Measurements from ENCODE around the gene TTK.

TTK gene

DNA sequence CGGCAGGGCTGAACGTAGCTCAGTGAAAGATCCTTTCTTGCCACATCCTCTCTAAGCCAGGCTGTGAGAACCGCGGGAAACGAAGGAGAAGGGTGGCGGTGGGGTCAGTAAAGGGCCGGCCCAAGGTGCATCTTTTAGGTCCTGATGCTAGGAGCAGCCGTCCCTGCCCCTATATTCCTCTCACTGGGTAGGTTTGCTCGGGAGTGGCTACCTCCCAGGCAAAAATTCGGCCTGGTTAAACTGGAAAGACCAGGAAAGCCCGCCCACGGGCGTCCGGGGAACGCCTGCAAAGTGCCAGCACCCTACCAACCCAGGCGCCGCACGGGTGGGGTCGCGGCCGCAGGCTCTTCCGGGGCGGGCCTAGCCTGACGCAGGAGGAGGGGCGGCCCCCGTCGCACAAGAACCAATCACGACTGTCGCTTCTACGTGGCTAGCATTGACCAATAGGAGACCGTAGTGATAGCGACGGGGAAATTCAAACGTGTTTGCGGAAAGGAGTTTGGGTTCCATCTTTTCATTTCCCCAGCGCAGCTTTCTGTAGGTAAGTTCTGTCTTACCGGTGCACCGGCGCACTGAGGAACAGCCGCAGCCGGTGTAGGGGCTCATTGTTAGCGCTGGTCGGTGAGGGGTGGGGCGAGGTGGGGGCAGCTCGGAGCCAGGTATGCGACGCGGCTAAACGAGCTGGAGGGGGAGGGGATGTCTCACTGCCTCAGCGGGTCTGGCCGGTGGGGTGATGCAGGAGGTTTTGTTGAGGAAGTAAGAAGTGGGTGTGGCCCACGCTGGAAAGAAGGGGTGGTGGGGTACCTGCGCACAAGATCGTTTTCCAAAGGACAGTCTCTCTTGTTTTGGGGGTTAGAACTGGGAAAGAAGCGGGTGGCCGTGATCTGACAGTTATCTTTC lies at the start of gene TTK:
Gene TTK, plus strand, starts transcription at position 477 of the 900 bp plus-strand sequence. CDS start 1,195 bp downstream, outside the sequence.
- peak; percentile 78 to 83 (median 80) for DNase-seq (ENCODE audit: low read depth in 3 of 3)

DNA sequence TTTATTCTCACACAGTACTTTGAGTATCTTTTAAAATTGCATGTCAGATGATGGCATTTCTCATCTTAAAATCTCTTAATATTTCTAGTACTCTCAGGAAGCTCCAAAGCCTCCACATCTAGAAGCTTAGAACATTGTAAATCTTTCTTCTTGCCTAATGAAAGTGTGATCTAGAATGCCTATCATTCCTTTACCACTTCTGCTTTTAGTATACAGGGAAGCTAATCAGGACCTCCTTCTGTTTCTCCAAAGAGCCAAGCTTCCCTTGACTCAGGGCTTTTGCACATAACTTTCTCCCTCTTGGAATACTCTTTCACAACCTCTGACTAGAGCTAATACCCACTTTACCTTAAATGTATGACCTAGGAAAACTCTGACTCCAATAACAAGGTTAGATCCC lies 49.6 kb upstream of the TTK start:
- DNase-seq (ENCODE audit: low read depth in 3 of 3), result no peak

DNA sequence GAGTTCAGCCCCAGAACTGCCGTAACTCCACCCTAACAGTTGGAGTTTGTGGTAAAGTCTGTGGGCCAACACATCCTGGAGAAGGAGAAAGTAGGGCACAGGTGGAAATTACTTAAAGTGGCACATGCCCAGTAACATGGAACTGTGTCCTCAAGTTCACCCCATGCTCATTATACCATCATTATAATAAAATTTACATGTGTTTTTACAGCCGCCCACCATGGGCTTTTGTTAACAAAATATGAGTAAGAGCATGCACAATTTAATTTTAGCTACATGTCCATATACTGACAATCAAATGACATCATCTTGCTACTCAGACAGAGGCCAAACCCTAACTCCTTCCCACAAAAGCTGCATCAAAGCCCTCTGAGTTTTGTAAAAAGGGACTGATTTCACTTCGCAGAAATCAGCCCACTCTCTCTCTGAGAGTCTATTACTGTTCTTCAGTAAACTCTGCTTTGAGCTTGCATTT lies 39.8 kb upstream of the TTK start:
- no peak for DNase-seq (ENCODE audit: low read depth in 3 of 3)

DNA sequence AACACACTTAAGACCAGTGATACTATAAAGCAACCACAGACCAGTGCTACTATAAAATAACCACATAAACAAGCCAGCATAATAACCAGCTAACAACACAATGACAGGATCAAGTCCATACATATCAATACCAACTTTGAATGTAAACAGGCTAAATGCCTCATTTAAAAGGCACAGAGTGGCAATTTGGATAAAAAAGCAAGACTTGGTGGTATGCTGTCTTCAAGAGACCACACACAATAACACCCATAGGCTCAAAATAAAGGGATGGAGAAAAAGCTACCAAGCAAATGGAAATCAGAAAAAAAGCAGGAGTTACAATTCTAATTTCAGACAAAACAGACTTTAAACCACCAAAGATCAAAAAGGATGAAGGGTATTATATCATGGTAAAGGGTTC lies 37.3 kb upstream of the TTK start:
- no peak for DNase-seq (ENCODE audit: low read depth in 3 of 3)

DNA sequence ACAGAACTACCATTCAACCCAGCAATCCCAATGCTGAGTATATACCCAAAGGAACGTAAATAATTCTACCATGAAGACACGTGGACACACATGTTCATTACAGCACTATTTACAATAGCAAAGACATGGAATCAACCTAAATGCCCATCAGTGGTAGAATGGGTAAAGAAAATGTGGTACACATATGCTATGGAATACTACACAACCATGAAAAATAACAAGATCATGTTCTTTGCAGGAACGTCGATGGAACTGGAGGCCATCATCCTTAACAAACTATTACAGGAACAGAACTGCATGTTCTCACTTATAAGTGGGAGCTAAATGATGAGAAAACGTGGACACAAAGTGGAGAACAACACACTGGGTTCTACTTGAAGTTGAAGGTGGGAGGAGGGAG lies 34.7 kb upstream of the TTK start:
- DNase-seq (ENCODE audit: low read depth in 3 of 3), result no peak

DNA sequence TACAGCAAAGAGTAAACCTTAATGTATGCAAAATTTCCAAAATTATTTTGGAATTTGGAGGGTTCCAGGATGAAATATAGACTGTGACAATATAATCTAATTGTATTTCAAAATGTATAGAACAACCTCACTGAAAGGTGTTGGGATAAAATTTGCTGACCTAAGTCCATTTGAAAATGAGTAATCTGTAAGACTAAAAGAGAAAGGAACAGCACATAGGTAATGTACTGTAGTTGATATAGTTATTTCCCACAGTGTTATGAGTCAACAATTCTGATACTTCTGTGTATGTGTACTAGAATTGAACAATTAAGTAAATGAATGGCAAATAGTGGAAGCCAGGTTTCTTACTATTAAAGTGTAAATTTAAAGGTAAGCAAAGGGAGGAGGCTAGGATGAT lies 33.3 kb upstream of the TTK start:
- no peak for DNase-seq (ENCODE audit: low read depth in 3 of 3)

DNA sequence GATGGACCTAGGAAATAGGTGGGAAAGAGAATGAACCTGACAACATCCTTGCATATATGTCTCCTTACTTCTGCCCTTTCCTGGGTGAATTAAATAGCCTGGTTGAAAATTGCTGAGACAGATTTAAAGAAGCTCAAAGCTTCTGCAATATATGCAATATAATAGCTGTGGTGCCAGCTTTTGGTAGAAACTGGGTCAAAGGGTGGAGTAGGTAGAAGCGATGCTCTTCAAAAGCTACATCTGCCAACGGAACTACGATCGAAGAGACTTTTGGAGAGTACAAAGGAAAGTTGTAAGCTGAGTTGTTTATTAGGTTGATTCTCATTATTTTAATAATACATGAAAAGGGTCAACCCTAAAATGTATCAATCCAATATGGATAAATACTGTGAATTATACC lies 22.8 kb upstream of the TTK start:
- DNase-seq (ENCODE audit: low read depth in 3 of 3), result no peak

DNA sequence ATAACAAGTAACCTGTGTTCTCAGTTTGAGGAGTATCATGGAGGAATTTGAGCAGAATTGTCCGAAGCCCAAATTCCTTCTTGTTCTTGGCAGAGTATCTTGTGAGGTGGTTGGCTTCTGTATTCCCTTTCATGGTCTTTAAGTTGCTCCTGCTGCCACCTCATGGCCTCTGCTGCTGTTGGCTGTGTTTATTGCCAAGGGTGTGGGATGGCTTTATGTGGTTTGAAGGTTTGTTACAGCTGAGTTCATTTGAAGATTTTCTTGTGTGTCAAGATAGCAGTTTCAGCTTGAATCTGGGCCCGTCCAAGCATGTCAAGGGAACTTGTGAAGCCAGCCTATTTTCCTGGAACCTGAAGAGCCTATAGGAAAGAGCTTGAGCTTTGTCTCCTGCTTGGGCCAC lies 20.2 kb upstream of the TTK start:
- DNase-seq (ENCODE audit: low read depth in 3 of 3), result no peak

DNA sequence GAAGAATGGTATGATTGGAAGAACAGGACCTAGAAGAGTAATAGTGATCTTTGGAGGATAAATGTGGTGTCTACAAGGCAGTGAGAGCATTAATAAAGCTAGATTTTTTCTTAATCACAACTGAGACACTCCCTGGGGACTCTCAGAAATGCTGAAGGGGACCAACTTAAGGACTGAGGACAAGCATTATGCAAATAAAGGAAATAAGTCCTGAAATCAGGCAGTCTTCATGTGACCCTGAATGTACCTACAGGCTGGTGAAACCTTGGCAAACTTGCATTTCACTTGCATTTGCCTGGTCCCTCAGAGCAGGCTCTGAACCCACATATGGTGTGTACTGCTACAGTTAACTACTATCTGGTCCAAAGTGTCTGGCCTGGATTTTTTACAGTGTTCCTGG lies 19.3 kb upstream of the TTK start:
- DNase-seq (ENCODE audit: low read depth in 3 of 3), result no peak

DNA sequence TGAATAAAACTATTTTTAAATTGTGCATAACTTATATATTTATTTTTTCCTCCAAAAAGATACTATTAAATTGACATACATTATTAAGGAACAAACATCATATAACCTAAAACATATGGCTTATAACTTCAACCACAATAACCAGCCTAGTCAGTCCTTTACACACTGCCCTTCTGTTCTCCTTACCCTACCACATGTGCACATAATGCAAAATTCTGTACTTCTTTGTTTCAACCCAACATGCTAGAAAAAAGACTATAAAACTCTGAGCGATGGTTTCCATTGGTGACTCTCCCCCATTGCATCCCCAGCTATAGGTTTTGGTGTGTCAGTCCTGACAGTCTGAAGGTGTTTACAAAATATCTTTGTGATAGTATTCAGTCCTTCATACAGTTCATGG lies 14.8 kb upstream of the TTK start:
- DNase-seq (ENCODE audit: low read depth in 3 of 3), result no peak

DNA sequence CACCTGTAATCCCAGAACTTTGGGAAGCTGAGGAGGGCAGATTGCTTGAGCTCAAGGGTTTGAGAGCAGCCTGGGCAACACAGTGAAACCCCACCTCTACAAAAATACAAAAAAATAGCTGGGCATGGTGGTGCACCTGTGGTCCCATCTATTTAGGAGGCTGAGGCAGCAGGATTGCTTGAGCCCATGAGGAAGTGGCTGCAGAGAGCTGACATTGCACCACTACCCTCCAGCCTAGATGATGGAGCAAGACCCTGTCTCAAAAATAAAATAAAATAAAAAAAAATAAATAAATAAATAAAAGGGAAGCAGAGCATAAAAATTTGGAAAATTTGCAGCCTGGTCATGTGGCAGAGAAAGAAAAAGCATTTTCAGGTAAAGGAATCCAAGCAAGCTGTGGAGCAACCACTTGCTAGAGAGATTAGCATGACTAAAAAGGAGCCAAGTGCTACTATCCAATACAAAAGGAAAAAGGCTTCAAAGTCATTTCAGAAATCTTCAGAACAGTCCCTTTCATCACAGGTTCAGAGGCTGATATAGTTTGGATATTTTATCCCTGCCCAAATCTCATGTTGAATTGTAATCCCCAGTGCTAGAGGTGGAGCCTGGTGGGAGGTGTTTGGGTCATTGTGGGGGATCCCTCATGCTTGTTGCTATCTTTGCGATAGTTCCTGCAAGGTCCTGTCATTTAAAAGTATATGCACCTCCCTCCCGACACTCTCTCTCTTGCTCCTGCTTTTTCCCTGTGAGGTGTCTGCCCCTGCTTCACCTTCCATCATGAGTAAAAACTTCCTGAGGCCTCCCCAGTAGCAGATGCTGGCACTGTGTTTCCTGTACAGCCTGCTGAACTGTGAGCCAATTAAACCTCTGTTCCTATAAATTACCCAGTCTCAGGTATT lies 11.2 kb upstream of the TTK start:
- DNase-seq (ENCODE audit: low read depth in 3 of 3), result no peak

DNA sequence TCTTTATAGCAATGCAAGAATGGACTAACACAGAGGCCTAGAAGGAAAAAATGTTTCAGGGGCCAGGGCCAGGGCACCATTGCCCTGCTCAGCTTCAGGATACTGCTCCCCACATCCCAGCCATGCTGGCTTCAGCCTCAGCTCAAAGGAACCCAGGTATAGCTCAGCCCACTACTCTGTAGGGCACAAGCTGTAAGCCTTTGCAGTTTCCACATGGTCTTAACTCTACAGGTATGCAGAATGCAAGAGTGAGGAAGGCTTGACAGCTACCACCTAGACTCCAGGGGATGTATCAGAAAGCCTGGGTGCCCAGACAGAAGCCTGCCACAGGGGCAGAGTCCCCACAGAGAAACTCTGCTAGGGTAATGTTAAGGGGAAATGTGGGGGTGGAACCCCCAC lies 10.5 kb upstream of the TTK start:
- DNase-seq (ENCODE audit: low read depth in 3 of 3), result no peak

DNA sequence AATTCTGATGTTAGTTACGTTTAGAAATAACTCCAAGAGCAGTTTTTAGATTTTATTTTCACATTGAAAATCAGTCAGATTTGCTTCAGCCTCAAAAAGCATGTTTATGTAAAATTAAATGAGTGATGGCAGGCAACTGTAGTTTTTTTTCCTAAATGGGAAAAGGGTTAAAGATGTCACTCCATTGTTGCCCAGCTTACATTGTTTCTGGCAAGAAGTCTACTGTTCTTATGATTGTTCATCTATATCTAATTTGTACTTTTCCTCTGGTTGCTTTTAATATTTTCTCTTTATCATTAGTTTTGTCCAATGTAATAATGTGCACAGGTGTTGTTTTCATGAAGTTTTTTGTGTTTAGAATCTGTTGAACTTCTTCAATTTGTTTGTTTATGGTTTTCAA lies 6.7 kb upstream of the TTK start:
- no peak for DNase-seq (ENCODE audit: low read depth in 3 of 3)

DNA sequence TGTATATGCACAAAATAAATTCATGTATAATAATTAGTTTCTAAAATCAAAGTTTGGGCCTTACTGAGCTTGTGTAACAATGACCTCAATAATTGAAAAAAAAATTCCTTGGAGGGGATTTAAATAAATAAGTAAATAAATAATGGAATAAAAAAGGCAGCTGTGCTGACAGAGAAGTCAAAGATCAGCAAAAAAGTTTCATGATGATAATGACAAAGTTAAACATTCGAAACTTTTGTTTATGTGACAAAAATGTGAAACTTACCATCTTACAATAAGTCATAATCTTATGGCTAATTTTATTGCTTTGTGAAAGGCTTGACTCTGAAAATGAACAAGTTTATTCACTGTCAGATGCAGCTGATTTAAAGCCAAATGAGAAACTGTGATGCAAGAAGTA lies 3.1 kb upstream of the TTK start:
- no peak for DNase-seq (ENCODE audit: low read depth in 3 of 3)

DNA sequence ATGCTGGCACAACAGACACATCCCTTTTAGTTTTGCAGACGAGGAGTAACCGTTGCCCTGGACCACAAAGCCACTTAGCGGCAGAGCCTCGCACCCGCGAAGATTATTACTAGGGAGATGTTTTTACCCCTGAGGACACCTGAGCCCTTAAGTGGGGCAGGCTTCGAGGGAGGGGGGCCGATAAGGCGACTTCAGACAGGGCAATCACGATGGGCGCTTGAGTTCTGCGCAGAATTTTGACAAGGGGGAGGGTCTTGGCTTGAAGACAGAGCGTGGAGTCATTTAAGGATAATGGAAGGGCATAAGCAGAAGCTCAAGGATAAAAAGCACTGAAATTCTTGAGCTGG lies 650 bp upstream of the TTK start:
- peak in 1 of 3 experiments; percentile 1 for DNase-seq (ENCODE audit: low read depth in 3 of 3)

DNA sequence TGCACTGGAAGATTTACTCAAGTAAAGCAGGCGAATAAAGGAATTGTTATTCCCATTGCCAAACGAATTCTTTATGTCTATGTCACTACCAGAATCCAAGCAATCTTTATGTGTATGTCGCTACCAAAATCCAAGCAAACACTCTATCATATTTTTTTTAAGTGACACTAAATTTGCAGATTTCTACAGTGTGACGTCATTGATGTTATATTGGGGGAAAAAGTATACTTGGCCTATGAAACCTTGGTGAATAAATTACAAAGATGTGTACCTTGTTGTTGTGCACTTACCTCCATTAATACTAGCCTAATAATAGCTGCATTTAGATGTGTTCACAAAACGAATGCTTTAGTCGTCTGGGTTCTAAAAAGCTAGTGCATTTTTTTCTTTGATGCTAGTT lies 957 bp downstream of the TTK start:
- no peak for DNase-seq (ENCODE audit: low read depth in 3 of 3)

DNA sequence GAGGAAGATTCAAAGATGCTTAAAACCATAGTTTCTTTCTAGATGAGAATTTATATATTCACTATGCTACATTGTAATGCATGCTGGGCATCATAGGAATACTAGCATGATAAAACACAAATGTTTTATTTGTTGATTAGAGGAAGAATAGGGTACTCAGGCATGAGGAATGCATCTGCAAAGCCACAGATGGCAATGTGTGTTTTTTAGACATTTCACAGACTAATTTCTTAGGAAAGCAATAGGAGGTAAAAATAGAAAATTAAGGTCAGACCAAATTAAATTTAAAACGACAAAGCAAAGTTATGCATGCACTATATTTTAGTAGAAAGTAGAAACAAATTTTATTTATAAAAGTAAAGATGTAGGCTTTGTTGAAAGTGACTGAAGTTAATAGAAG lies 2.1 kb downstream of the TTK start:
- DNase-seq (ENCODE audit: low read depth in 3 of 3), result no peak

DNA sequence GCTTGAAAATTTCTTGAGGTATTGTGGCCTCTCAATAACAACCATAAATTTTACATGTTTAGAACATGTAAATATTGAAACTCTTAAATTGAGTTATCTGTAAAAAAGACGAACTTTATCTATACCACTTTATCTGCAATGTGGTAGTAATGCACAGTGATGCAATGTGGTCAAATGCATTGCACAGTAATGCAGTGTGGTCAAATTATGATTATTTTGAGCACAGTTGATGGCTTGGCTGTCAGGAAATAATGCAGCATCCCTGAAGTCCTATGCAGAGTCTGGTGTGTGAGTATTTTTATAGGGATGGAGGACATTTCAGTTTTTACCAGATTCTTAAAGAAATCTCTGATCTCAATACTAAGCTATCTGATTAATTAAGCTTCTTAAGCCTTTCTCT lies 5.1 kb downstream of the TTK start:
- DNase-seq (ENCODE audit: low read depth in 3 of 3), result no peak

DNA sequence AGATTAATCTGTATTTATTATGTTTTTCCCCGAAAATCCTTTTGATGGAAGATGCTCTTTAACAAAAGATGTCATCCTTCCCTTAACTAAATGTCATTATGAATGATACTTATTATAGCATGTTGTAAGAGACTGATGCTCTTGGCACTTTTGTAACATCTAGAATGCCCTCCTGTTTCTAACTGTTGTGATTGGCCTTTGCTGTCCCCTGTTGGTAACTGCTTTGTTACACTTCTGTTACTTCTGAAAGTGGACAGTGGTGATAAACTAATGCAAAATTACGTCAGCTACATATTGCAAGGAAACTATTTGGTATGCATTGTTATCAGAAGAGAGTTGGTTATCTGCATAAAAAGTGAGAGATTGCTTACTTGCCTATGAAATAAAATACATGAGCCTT lies 5.8 kb downstream of the TTK start:
- no peak for DNase-seq (ENCODE audit: low read depth in 3 of 3)

DNA sequence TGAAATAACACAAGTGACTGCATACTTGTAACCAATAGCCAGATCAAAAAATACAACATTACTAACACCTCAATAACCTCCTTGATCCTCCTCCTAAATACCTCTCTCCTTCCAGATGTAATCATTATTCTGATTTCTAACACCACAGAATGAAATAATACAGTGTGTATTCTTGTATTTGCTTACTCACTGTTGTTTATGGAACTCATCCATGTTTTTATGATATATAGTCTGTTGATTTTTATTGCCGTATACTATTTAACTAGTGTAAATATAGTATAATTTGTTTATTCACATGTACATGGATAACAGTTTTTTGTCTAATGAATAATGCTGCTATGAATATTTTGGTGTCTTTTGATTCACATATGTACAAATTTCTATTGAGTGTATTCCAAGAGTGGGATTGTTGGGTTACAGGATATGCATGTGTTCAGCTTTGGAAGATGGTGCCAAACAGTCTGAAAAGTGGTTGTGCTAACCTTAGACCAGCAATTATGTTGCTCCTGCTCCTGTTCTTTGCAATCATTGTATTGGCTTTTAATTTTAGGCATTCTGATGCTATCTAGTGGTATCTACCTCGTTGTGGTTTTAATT lies 11.5 kb downstream of the TTK start:
- no peak for DNase-seq (ENCODE audit: low read depth in 3 of 3)

DNA sequence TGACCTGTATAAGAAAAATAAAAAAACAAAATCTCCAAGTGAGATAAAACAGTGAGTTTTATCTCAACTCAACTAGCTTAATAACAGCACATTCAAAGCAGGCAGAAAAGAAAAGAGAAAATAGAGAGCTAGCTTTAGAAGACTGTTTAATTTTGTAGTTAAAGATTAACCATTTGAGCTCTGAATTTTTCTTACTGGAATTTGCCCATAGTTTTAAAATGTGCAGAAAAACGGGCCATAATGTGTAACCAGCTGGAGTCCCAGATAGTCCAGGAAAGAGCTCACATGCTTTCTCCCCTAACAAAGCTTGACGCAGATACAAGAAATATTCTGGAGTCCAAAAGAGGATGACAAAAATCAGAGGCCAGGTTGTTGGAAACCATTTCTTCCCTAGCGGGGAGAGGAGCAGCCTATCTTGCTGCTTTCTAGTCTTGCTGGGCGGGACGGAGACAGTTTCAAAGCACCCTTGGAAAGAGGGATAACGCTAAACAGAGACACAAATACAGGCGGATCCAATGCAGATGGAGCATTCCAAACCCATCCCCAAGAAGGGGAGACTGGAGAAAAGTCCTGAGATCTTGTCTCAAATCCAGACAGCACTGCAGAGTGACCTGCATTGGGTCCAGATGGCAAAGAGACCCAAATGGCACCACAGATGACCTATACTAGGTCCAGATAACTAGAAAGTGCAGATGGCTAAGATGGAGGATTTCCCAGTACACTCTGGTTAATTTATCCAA lies 16.1 kb downstream of the TTK start:
- DNase-seq (ENCODE audit: low read depth in 3 of 3), result no peak

DNA sequence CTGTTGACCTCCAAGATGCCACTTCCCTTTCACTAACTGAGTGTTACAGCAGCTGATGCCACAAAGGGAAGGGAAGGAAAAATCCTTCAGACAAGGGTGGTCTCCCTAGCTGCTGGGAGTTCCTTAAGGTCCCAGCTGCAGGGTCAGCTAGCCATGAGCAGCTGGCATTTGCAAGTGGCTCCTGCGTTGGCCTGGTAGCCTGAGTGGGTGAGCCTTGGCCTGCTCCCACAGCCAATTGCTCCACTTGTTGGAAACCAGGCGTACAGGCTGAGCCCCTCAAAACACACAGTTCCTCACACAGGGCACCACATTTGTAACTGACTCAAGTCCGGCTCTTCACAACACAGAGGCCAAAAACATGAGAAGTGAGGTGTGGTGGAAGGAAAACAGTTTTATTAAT lies 16.7 kb downstream of the TTK start:
- no peak for DNase-seq (ENCODE audit: low read depth in 3 of 3)

Data from stimulated activated CD4-positive, alpha-beta T cell treated with anti-CD3 and anti-CD28 coated beads, TNF-alpha, amount 100 ng/mL, for 4 hours (primary cell).